ENCODE results near the gene SIGLEC5.
A peak's percentile ranks its signal among the peaks of the same experiment; 100 is the strongest.
"Not testable (repeated sequence)": the region's sequence is repeated elsewhere in the genome, so short reads cannot be mapped to it uniquely, and the experiment has no call there.

The SIGLEC5 gene, protein sequence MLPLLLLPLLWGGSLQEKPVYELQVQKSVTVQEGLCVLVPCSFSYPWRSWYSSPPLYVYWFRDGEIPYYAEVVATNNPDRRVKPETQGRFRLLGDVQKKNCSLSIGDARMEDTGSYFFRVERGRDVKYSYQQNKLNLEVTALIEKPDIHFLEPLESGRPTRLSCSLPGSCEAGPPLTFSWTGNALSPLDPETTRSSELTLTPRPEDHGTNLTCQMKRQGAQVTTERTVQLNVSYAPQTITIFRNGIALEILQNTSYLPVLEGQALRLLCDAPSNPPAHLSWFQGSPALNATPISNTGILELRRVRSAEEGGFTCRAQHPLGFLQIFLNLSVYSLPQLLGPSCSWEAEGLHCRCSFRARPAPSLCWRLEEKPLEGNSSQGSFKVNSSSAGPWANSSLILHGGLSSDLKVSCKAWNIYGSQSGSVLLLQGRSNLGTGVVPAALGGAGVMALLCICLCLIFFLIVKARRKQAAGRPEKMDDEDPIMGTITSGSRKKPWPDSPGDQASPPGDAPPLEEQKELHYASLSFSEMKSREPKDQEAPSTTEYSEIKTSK

DNA sequence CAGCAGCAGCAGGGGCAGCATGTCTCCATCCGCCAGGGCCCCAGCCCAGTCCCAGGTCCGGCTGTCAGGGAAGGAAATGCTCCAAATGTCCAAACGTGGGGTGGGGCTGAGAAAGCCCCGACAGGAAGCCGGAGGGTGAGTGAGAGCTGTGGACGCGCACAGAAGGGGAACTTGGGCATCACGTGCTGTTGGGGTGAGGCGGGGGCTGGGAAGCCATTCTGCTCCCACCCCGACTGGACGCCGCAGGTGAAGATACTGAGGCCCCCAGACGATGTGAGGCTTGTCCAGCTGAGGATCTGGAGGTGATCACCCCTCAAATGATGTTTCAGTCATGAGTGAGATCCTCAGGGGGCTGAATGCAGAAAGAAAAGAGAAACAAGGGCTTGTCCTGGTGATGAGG lies at the start of gene SIGLEC5:
SIGLEC5 (minus strand) TSS at position 87 of the 400 bp plus-strand sequence; CDS start at position 21, 66 bp downstream.
- not testable (repeated sequence) for DNase-seq

DNA sequence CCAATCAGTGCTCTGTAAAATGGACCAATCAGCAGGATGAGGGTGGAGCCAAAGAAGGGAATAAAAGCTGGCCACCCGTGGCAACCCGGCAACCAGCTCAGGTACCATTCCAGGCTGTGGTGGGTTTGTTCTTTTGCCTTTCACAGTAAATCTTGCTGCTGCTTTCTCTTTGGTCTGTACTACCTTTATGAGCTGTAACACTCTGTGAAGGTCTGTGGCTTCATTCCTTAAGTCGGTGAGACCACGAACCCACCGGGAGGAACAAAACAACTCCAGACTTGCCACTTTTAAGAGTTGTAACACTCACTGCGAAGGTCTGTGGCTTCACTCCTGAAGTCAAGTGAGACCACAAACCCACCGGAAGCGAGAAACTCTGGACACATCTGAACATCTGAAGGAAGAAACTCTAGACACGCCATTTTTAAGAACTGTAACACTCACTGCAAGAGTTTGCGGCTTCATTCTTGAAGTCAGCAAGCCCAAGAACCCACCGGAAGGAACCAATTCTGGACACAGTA lies 46.4 kb upstream of the SIGLEC5 start:
- peak; percentile 29 for DNase-seq

DNA sequence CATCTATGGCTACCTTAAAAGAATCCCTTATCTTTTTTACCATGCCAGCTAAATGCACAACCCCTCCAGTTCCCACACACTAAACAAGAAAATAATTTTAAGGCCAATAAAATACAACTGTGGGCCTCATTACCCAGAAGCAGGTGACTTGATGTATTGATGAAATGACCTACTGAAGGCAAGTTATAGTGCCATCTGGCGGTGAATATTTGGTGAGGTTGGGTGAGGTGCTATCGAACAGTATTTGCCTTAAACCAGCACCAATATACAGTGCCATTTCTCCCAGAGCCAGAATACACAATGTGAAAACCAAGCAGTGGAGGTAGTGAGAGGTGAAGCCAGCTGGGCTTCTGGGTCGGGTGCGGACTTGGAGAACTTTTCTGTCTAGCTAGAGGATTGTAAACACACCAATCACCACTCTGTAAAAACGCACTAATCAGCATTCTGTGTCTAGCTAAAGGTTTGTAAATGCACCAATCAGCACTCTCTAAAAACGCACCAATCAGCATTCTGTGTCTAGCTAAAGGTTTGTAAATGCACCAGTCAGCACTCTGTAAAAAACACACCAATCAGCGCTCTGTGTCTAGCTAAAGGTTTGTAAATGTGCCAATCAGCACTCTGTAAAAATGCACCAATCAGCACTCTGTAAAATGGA lies 45.8 kb upstream of the SIGLEC5 start:
- DNase-seq = peak; percentile 32

DNA sequence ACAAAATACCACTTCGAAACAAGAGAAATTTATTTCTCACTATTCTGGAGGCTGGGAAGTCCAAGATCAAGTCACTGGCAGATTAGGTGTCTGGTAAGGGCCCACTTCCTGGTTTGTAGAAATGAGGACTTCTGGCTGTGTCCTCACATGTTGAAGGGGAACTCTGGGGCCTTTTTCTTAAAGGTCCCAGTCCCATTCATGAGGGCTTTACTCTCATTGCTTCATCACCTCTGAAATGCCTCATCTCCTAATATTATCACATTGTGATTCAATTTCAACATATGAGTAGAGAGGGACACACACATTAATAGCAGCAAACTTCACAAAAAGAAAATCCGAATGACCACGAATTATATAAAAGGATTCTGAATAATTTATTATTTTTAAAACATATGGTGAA lies 38.0 kb upstream of the SIGLEC5 start:
- DNase-seq = no peak

DNA sequence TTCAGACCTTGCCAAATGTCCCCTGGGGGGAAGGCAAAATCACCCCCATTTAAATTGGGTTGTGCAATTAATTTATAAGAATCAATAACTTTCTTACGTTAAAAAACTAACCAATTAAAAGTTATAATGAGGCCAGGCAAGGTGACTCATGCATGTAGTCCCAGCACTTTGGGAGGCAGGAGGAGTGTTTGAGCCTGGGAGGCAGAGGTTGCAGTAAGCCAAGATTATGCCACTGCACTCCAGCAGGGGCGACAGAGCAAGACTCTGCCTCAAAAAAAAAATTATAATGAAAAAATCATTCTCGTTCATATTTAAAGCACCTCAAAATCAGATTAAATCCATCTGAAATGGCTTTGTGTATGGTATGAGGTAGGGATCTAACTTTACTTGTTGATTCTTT lies 34.8 kb upstream of the SIGLEC5 start:
- no peak for DNase-seq

DNA sequence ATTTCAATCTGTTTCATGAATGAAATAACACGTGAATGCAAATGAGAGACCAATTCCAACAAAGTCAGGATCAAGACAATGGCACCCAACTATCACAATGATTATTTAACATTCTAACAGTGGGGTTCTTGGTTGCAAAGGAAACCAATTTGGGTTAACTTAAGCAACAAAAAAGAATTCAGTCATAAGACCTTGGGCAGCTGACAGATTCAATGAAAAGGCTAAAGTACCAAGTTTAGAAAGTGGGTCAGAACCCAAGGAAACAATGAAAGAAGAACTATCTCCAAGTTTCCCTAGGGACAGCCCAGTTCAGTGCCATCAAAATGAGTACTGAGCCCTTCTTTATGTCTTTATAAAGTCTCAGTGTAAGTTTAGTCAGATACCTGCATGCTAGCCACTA lies 33.9 kb upstream of the SIGLEC5 start:
- no peak for DNase-seq

DNA sequence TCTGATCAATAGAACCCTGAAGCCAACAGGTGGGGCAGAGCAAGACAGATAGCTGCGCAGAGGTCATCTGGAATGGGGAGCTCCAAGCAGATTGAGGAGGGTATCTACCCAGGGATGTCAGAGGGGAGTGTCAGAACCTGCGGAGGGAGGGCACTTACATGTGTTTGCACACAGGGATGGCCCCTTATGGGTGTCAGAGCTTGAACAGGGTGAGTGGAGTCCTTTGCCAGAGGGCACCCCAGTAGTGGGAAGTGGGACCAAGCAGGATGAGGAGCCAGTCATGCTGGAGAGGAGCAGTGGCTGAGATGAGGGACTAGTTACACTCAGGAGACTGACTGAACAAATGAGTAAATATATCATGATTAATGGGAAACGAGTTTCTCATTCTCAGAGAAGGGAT lies 33.4 kb upstream of the SIGLEC5 start:
- no peak for DNase-seq

DNA sequence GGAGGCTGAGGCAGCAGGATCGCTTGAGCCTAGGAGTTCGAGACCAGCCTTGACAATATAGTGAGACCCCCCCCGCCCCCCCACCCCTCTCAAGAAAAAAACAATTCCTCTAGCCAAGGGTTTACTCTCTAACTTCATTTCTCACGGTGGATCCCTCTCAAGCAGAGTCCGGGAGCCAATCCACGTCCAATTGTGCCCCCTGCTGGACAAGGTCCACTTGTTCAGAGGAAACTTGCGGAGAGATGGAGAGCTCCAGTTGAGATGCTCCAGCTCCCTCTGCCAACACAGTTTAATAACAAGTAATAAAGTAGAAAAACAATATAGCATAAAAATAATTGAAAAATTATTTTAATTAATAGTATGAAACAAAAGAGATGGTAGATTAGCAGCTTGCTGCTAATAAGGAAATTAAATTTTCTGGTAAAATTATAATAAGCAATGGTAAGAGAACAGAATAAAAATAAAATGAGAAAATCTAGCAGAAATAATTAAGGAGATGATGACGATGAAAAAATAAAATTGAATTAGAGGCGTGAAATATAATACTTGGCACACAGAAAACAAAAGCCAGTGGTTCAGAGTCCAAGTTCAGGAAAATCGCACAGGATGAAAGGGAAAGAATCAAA lies 30.9 kb upstream of the SIGLEC5 start:
- DNase-seq = peak; percentile 54

DNA sequence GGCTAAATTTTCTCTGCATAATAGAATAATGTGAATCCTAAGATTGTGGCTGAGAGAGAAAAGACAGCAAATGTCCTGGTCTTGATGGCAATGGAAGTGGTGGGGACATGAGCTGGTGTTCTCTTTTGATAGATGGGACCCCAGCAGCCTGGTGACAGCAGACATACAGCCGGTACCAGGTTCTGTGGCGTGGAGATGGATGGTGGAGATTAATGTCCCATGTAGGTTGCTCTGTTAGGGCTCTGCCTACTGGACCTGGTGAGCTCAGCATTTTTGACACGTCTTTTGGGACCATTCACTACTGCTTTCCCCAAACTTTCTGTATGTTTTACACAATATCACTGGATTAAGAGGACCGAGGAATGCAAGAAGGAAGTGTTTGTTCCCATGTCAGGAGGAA lies 24.6 kb upstream of the SIGLEC5 start:
- DNase-seq = no peak

DNA sequence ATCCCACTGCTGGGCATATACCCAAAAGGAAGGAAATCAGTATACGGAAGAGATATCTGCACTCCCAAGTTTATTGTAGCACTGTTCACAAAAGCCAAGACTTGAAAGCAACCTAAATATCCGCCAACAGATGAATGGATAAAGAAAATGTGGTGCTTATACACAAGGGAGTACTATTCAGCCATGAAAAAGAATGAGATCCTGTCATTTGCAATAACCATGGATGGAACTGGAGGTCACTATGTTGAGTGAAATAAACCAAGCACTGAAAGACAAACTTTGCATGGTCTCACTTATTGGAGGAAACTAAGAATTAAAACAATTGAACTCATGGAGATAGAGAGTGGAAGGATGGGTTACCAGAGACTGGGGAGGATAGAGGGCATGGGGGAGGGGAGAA lies 23.0 kb upstream of the SIGLEC5 start:
- DNase-seq = no peak

DNA sequence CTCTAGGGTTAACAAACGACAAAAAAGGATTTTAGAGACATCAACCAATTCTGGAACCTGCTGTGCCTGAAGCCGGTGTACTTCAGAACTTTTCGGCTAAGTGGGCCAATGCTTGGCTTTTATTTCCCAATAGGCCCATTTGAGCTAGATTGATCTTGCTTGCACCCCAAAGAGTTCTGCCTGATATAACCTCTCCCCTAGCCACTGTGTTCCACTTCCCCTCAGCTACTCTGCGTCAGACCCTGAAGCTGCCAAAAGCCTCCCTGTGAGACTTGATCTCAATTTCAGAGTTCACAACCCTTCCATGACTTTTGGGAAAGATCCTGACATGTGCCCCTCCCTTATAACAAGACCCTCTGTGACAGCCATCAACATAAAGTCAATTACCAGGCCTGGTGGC lies 22.1 kb upstream of the SIGLEC5 start:
- DNase-seq = no peak

DNA sequence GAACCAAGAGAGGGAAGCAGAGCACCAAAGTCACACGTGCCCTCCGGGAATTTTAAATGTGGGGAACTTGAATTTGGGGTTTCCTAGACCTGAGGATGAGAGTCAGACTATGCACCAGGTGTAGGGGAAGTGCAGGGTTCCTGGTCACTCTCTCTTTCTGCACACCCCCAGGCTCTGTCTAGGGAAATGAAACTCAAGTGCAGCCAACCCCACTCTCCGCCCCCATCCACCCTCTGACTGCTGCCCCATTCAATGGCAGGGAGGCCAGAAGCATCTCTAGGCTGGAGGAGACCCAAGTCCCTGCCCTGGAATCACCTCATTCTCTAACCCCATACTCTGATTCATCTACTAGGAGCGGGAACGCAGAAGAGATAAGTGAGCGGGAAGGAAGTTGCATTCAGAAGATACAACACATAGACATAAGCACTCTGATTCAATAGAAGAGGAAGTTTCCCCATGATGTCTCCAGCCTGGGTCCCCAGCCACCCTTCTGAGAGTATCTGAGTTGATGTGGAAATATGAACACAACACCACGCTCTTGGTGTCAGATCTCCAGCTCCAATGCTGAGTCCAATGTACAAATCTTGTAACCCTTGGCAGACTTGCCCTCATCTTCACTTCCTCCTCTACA lies 21.1 kb upstream of the SIGLEC5 start:
- no peak for DNase-seq

DNA sequence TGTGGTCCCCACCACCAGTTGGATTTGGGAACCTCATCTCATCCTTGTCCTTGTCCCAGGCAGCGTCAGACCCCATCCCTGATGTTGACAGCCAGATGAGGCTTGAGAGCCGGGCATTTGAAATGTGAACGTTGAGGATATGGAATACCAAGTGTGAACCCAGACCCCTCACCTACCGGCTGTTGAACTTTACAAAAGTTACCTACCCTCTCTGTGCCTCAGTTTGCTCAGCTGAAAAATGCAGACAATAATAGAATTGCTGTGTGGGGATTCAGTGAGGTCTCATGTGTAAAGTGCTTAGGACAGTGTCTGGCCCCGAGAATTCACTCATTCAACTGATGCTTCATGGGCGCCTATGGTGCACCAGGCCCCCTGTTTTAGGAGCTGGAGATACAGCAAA lies 17.1 kb upstream of the SIGLEC5 start:
- no peak for DNase-seq

DNA sequence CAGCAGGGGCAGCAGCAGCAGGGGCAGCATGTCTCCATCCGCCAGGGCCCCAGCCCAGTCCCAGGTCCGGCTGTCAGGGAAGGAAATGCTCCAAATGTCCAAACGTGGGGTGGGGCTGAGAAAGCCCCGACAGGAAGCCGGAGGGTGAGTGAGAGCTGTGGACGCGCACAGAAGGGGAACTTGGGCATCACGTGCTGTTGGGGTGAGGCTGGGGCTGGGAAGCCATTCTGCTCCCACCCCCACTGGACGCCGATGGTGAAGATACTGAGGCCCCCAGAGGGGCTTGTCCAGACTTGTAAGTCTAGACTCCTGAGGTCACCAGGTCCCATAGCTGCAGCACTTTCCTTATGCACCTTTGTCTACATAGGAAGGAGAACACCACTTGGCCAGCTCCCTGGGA lies 16.5 kb upstream of the SIGLEC5 start, which contains the start of gene SIGLEC14:
SIGLEC14 (minus strand) TSS at position 96 of the 400 bp plus-strand sequence; CDS start at position 30, 66 bp downstream.
- not testable (repeated sequence) for DNase-seq

DNA sequence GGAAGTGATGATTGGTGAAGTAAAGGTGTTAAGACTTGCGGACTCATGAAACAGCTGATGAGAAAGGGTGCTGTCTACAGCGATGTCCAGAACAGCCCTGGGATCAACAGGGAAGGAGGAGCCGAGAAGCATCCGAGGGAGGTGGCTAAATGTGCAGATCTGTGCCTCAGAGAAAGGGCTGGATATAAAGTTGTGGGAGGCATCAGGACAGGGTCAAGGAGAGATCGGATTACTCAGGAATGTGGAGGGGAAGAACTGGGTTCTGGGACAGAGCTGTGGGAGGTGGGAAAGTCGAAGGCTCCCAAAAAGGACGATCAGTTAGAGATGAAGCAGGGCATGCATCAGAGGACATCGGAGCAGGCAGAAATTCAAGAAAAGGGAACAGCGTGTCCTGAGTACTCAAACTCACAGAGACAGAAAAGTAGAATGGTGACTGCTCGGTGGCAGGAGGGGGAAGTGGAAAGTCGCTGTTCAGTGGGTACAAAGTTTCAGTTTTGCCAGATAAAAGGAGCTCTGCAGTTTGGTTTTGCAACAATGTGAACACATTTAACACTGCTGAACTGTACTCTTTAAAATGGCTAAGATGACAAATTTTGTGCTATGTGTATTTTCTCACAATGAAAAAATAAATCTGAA lies 14.6 kb upstream of the SIGLEC5 start:
- DNase-seq = no peak

DNA sequence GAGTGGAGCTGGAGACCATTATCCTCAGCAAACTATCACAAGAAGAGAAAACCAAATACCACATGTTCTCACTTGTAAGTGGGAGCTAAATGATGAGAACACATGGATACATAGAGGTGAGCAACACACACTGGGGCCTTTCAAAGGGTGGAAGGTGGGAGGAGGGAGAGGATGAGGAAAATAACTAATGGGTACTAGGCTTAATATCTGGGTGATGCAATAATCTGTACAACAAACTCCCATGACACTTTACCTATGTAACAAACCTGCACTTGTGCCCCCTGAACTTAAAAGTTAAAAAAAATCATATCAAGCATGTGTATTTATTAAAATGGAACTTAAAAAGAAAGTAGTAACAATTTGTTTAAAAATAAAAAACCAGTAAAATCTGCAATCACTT lies 11.4 kb upstream of the SIGLEC5 start:
- DNase-seq = no peak

DNA sequence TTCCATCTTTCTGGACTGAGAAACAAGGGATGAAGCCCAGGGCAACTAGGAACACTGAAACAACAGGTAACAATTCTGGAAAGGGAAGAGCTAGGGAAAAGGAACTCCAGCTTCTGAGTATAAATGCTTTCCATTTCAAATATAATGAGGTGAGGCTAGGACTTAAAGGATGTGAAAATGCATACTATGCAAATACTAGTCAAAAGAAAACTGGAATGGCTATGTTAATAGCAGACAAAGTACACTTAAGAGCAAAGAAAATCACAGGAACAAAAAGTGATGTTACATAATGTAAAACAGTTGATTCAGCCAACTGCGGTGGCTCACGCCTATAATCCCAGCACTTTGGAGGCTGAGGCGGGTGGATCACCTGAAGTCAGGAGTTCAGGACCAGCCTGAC lies 10.2 kb upstream of the SIGLEC5 start:
- no peak for DNase-seq

DNA sequence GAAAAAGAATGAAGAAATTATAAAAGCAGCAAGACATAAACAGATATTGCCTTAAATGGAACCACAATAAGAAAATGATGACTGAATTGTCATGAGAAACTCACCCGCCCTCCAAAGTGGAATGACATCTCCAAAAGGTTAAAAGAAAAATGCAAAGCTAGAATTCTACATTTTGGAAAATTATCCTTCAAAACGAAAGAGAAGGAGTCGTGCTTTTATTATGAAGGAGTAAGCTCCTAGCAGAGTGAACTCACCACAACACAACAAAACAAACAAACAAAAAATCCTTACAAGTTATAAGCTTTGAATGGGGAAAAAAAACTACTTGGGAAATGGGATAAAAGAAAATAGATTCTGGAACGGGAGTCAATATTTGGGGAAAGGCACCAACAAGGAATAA lies 9.7 kb upstream of the SIGLEC5 start:
- no peak for DNase-seq

DNA sequence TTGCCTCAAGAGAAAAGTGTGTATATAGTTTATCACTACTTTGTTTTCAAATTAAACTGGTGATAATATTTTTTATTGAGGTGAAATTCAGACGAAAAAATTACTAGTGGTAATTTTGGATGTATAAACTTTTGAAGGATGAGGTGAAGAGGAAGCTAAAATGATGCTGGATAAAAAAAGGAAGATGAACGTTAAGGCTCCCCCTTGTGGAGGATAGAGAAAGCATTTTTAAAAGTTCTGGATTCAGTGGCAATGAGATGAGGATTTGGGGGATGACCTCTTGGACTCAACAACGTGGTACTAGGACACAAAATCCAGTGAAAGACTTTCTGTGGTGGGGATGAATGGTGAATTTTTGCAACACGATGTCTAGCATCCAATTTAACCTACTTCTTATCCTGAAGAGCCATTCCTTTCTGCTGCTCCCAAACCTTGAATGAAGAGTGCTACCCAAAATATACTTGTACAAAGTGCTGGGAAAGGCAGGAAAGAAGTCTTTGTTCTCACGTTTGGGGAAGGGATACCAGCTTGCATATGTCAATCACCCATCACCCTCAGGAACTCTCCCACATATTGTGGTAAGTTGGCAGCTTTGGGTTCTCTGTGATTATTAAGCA lies 7.3 kb upstream of the SIGLEC5 start:
- no peak for DNase-seq

DNA sequence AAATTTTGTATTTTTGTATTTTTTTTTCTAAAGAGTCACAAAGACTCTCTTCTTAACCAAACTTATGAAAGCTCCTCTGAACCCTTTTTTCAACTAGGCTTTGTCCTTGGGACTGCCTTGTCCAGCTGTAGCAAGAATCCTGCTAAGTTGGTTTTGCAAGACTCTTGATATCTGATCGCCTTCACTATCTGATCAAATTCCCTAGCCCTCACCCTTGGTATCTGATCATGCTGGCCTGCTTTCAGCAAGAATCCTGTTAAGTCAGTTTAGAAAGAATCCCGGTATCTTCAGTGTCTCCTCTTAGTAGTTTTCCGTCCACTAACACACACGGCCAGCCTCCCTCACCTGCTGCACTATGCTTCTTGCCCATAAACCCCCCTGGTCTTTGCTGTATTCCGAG lies 1.9 kb upstream of the SIGLEC5 start:
- DNase-seq = no peak

DNA sequence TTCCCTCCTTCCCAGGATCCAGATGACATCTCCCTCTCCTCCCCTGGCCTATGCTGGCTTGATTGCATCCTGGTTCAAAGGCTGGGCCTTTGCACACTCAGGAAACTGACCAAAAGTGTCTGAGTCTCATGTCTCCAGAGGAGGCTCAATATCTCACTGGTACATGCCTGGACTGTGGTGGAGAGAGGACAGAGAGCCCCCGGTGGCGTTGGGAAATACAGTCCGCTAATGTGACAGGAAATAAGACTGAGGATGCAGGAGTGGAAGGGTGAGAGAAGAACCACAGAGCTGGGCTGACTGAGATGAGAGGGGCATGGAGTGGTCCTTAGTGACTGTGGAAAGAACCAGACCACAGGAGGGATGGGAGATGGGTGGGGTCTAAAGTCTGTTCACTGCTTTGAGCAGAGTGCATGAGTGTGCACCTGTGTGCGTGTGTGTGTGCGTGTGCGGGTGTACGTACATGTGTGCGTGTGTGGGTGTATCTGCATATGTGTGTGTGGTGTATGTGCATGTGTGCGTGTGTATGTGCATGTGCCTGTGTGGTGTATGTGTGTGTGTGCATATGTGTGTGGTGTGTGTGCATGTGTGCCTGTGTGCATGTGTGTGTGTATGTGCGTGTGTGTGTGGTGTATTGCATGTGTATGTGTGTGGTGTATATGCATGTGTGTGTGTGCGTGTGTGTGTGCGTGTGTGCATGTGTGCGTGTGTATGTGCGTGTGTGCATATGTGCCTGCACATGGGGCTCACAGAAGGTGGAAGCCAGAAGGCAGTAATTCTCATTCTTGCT lies 1.9 kb downstream of the SIGLEC5 start:
- no peak for DNase-seq
